Keratinocyte (primary cell): ENCODE data around the gene NCBP1.

ENCODE experiments used
- EZH2 ChIP-seq: IDR thresholded peaks from one replicate; pipeline ENCODE4 v1.6.1; 2012; ENCODE audit warnings: inconsistent platforms, mild to moderate bottlenecking, low read length, moderate library complexity
- TF ChIP-seq, protein P1 (sequence below), 3 experiments: IDR thresholded peaks in 1 of 3; conservative IDR thresholded peaks in 1 of 3; optimal IDR thresholded peaks in 1 of 3; 2 replicates in 2 of 3; 3 replicates in 1 of 3; pipeline versions ENCODE3 to v1.5.1; 2011; ENCODE audit warnings: low read length in 3 of 3, mild to moderate bottlenecking in 3 of 3, moderate library complexity in 2 of 3, control low read depth in 1 of 3, inconsistent platforms in 1 of 3; ENCODE audit not compliant: insufficient read depth in 2 of 3; ENCODE audit errors: extremely low read depth in 1 of 3

DNA sequence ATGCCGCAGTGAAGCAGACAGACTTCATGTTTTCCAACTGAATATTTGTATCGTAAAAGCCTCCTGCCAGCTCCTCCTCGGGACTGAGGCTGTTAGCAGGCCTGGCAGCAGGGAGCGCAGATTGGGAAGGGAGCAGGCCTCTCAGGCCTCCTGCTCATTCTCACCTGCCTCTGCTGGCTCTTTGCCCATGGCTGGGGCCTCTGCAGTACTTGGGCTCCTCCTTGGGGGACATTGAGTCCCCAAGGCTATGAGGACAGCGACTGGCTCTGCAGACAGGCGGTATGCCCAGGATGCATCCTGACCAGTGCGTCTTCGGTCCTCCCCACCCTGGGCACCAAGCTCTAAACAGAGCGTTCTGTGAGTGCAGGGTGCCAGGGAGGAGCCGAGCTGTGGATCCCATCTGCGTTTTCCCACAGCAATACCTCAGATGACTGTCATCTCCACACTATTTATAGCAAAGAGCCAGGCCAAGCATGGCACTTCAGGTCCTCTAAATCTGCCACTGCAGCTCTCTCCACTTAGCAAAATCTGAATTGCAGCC lies 39.2 kb upstream of the NCBP1 start:
- TF ChIP-seq, protein P1, sequence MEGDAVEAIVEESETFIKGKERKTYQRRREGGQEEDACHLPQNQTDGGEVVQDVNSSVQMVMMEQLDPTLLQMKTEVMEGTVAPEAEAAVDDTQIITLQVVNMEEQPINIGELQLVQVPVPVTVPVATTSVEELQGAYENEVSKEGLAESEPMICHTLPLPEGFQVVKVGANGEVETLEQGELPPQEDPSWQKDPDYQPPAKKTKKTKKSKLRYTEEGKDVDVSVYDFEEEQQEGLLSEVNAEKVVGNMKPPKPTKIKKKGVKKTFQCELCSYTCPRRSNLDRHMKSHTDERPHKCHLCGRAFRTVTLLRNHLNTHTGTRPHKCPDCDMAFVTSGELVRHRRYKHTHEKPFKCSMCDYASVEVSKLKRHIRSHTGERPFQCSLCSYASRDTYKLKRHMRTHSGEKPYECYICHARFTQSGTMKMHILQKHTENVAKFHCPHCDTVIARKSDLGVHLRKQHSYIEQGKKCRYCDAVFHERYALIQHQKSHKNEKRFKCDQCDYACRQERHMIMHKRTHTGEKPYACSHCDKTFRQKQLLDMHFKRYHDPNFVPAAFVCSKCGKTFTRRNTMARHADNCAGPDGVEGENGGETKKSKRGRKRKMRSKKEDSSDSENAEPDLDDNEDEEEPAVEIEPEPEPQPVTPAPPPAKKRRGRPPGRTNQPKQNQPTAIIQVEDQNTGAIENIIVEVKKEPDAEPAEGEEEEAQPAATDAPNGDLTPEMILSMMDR (optimal IDR thresholded peaks at IDR 0.05 in 1 of 3, IDR thresholded peaks at IDR 0.05 in 1 of 3, conservative IDR thresholded peaks at IDR 0.05 in 1 of 3; ENCODE audit: extremely low read depth in 1 of 3, insufficient read depth in 2 of 3, low read length in 3 of 3) = no peak
- TF ChIP-seq EZH2 = no peak
